HepG2 (cell line): ENCODE results near the gene COL18A1. TPM values are rescaled to one million over a fixed set of nuclear protein-coding genes. Genes with fewer than 3 reads are reported as not detected.
A peak's percentile ranks its signal among the peaks of the same experiment; 100 is the strongest.

Source experiments
- ATF2 ChIP-seq: sonication (generic); formaldehyde crosslinking; IDR thresholded peaks from 2 replicates; pipeline ENCODE4 v1.4.0; 2020; ENCODE audit warnings: missing genetic modification reagents
- DMAP1 ChIP-seq: IDR thresholded peaks from 2 replicates; pipeline ENCODE4 v1.6.1; 2016
- HDAC2 ChIP-seq: sonication (generic); formaldehyde crosslinking; IDR thresholded peaks from 2 replicates; pipeline ENCODE4 v1.4.0; 2020; ENCODE audit warnings: missing genetic modification reagents
- KDM4B ChIP-seq: sonication (generic); formaldehyde crosslinking; IDR thresholded peaks from 2 replicates; pipeline ENCODE4 v1.4.0; 2020; ENCODE audit warnings: missing genetic modification reagents
- TBX2 ChIP-seq: sonication (generic); formaldehyde crosslinking; IDR thresholded peaks from 2 replicates; pipeline ENCODE4 v1.5.0; 2020; ENCODE audit warnings: missing genetic modification reagents, mild to moderate bottlenecking, borderline replicate concordance
- ZBTB38 ChIP-seq: sonication (generic); formaldehyde crosslinking; IDR thresholded peaks from 2 replicates; pipeline ENCODE4 v1.5.1; 2020; ENCODE audit warnings: mild to moderate bottlenecking, missing genetic modification reagents
- ZNF280D ChIP-seq: sonication (generic); formaldehyde crosslinking; IDR thresholded peaks from 2 replicates; pipeline ENCODE4 v1.5.1; 2020; ENCODE audit warnings: mild to moderate bottlenecking, missing genetic modification reagents
- ZNF530 ChIP-seq: sonication (generic); formaldehyde crosslinking; IDR thresholded peaks from 2 replicates; pipeline ENCODE4 v1.5.0; 2020; ENCODE audit warnings: low read depth, mild to moderate bottlenecking, missing genetic modification reagents
- ZNF556 ChIP-seq: sonication (generic); formaldehyde crosslinking; IDR thresholded peaks from 2 replicates; pipeline ENCODE4 v1.4.0; 2020; ENCODE audit warnings: mild to moderate bottlenecking, missing genetic modification reagents, borderline replicate concordance
- ZNF883 ChIP-seq: sonication (generic); formaldehyde crosslinking; IDR thresholded peaks from 2 replicates; pipeline ENCODE4 v1.5.1; 2020; ENCODE audit warnings: mild to moderate bottlenecking, missing genetic modification reagents; ENCODE audit errors: not compliant biosample characterization
- polyA plus RNA-seq, 8 experiments: library from polyadenylated mRNA; depleted of rRNA in 3 of 8; stranded (reverse) in 7 of 8; unstranded in 1 of 8; fragments of >200 nt; fragmentation: Illumina TruSeq in 4 of 8; extraction: Trizol in 4 of 8; gene quantifications; 2 replicates each; pipeline versions ENCODE4 v1.2.1 to v1.2.3, GENCODE V29; 2011 to 2016; ENCODE audit warnings: low read depth in 4 of 8, missing spikeins in 1 of 8, mixed read lengths in 1 of 8; ENCODE audit not compliant: insufficient read depth in 1 of 8
- total RNA-seq, 5 experiments: library from RNA; depleted of rRNA; stranded (reverse); fragments of >200 nt; fragmentation: Illumina TruSeq; extraction: Trizol; gene quantifications; 2 replicates each; pipeline ENCODE4 v1.2.3, GENCODE V29; 2016; ENCODE audit warnings: low read depth in 1 of 5
- TF ChIP-seq, protein P1 (sequence below): sonication (generic); formaldehyde crosslinking; IDR thresholded peaks from 2 replicates; pipeline ENCODE4 v1.8.0; 2022; ENCODE audit warnings: mild to moderate bottlenecking, missing genetic modification reagents; ENCODE audit not compliant: insufficient replicate concordance
- TF ChIP-seq, protein P2 (sequence below): sonication (generic); formaldehyde crosslinking; IDR thresholded peaks from 2 replicates; pipeline ENCODE4 v1.5.0; 2020; ENCODE audit warnings: mild to moderate bottlenecking, missing genetic modification reagents, borderline replicate concordance
- TF ChIP-seq, protein P3 (sequence below): IDR thresholded peaks from 2 replicates; pipeline ENCODE4 v1.6.1; 2016; ENCODE audit warnings: low read depth
- TF ChIP-seq, protein P4 (sequence below): sonication (generic); formaldehyde crosslinking; IDR thresholded peaks from 2 replicates; pipeline ENCODE4 v1.8.0; 2023; ENCODE audit warnings: mild to moderate bottlenecking, missing genetic modification reagents

Gene COL18A1
- total and polyA plus RNA-seq, 2 of the 13 experiments (the other 11 are each of a cell fraction or from before 2014, with no cell fraction given) = 79.0 to 102 TPM

GRCh38 chr21:45525153-45525909 lies 120.4 kb downstream of the COL18A1 start (continued):
- TF ChIP-seq ZNF883 = no peak
- 0 out of 2 replicates have a peak, but pooled peaks have one; percentile 71 for TF ChIP-seq KDM4B (CRISPR knock-in tag)
- TF ChIP-seq, protein P1, sequence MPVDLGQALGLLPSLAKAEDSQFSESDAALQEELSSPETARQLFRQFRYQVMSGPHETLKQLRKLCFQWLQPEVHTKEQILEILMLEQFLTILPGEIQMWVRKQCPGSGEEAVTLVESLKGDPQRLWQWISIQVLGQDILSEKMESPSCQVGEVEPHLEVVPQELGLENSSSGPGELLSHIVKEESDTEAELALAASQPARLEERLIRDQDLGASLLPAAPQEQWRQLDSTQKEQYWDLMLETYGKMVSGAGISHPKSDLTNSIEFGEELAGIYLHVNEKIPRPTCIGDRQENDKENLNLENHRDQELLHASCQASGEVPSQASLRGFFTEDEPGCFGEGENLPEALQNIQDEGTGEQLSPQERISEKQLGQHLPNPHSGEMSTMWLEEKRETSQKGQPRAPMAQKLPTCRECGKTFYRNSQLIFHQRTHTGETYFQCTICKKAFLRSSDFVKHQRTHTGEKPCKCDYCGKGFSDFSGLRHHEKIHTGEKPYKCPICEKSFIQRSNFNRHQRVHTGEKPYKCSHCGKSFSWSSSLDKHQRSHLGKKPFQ = peak; percentile 85
- TF ChIP-seq, protein P2, sequence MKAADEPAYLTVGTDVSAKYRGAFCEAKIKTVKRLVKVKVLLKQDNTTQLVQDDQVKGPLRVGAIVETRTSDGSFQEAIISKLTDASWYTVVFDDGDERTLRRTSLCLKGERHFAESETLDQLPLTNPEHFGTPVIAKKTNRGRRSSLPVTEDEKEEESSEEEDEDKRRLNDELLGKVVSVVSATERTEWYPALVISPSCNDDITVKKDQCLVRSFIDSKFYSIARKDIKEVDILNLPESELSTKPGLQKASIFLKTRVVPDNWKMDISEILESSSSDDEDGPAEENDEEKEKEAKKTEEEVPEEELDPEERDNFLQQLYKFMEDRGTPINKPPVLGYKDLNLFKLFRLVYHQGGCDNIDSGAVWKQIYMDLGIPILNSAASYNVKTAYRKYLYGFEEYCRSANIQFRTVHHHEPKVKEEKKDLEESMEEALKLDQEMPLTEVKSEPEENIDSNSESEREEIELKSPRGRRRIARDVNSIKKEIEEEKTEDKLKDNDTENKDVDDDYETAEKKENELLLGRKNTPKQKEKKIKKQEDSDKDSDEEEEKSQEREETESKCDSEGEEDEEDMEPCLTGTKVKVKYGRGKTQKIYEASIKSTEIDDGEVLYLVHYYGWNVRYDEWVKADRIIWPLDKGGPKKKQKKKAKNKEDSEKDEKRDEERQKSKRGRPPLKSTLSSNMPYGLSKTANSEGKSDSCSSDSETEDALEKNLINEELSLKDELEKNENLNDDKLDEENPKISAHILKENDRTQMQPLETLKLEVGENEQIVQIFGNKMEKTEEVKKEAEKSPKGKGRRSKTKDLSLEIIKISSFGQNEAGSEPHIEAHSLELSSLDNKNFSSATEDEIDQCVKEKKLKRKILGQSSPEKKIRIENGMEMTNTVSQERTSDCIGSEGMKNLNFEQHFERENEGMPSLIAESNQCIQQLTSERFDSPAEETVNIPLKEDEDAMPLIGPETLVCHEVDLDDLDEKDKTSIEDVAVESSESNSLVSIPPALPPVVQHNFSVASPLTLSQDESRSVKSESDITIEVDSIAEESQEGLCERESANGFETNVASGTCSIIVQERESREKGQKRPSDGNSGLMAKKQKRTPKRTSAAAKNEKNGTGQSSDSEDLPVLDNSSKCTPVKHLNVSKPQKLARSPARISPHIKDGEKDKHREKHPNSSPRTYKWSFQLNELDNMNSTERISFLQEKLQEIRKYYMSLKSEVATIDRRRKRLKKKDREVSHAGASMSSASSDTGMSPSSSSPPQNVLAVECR = peak; percentile 65; the same call in 1 of the 2 replicates
- peak; percentile 55; the same call in 1 of the 2 replicates for TF ChIP-seq DMAP1 (CRISPR knock-in tag)
- TF ChIP-seq, protein P3, sequence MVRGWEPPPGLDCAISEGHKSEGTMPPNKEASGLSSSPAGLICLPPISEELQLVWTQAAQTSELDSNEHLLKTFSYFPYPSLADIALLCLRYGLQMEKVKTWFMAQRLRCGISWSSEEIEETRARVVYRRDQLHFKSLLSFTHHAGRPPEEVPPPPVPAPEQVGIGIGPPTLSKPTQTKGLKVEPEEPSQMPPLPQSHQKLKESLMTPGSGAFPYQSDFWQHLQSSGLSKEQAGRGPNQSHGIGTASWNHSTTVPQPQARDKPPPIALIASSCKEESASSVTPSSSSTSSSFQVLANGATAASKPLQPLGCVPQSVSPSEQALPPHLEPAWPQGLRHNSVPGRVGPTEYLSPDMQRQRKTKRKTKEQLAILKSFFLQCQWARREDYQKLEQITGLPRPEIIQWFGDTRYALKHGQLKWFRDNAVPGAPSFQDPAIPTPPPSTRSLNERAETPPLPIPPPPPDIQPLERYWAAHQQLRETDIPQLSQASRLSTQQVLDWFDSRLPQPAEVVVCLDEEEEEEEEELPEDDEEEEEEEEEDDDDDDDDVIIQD (CRISPR knock-in tag) = peak; percentile 63
- TF ChIP-seq ZNF556 (CRISPR knock-in tag) = peak; percentile 80; the same call in 1 of the 2 replicates
- no peak for TF ChIP-seq ZNF530 (CRISPR knock-in tag)
- TF ChIP-seq TBX2 (CRISPR knock-in tag) = peak; percentile 85
- peak; percentile 82 for TF ChIP-seq ATF2 (CRISPR knock-in tag)
- TF ChIP-seq HDAC2 = peak; percentile 89
- 0 out of 2 replicates have a peak, but pooled peaks have one; percentile 83 for TF ChIP-seq ZNF280D
- TF ChIP-seq, protein P4, sequence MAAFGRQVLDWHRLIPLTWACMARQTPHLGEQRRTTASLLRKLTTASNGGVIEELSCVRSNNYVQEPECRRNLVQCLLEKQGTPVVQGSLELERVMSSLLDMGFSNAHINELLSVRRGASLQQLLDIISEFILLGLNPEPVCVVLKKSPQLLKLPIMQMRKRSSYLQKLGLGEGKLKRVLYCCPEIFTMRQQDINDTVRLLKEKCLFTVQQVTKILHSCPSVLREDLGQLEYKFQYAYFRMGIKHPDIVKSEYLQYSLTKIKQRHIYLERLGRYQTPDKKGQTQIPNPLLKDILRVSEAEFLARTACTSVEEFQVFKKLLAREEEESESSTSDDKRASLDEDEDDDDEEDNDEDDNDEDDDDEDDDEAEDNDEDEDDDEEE = peak; percentile 68; the same call in 1 of the 2 replicates
- TF ChIP-seq ZBTB38 (CRISPR knock-in tag) = peak; percentile 71; the same call in 1 of the 2 replicates
